Stimulated activated CD4-positive, alpha-beta T cell treated with anti-CD3 and anti-CD28 coated beads, TNF-alpha, amount 100 ng/mL, for 48 hours (primary cell): ENCODE data around the gene ADH7.
"Not testable (repeated sequence)": the region's sequence is repeated elsewhere in the genome, so short reads cannot be mapped to it uniquely, and the experiment has no call there.

Source experiments
- DNase-seq, 3 donors: peaks; one replicate each; pipeline ENCODE4 v3.0.0-alpha.2; 2020; ENCODE audit warnings: low read depth in 3 of 3

Gene ADH7

GRCh38 chr4:99379571-99379970 lies 55.6 kb downstream of the ADH7 start:
- no peak for DNase-seq

GRCh38 chr4:99378876-99379275 lies 56.3 kb downstream of the ADH7 start:
- no peak for DNase-seq

GRCh38 chr4:99377341-99377740 lies 57.8 kb downstream of the ADH7 start:
- not testable (repeated sequence) for DNase-seq

- DNase-seq, result not testable (repeated sequence)
Observed at GRCh38 chr4:99372464-99372863, 62.7 kb downstream of the ADH7 start.

GRCh38 chr4:99367817-99368216 lies 67.3 kb downstream of the ADH7 start:
- not testable (repeated sequence) for DNase-seq

- no peak for DNase-seq
Observed at GRCh38 chr4:99366491-99366890, 68.7 kb downstream of the ADH7 start.

- no peak for DNase-seq
Observed at GRCh38 chr4:99362768-99363167, 72.4 kb downstream of the ADH7 start.
